ENCODE results near the gene AMDHD2.

- TF ChIP-seq, protein P1, sequence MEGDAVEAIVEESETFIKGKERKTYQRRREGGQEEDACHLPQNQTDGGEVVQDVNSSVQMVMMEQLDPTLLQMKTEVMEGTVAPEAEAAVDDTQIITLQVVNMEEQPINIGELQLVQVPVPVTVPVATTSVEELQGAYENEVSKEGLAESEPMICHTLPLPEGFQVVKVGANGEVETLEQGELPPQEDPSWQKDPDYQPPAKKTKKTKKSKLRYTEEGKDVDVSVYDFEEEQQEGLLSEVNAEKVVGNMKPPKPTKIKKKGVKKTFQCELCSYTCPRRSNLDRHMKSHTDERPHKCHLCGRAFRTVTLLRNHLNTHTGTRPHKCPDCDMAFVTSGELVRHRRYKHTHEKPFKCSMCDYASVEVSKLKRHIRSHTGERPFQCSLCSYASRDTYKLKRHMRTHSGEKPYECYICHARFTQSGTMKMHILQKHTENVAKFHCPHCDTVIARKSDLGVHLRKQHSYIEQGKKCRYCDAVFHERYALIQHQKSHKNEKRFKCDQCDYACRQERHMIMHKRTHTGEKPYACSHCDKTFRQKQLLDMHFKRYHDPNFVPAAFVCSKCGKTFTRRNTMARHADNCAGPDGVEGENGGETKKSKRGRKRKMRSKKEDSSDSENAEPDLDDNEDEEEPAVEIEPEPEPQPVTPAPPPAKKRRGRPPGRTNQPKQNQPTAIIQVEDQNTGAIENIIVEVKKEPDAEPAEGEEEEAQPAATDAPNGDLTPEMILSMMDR (IDR thresholded peaks at IDR 0.05) = no peak
- TF ChIP-seq POLR2A (IDR thresholded peaks at IDR 0.05) = no peak
Measured at GRCh38 chr16:2481676-2482075, 38.5 kb upstream of the AMDHD2 start.
